ENCODE measurements around the gene TRMT11.
"Not testable (repeated sequence)": the region's sequence is repeated elsewhere in the genome, so short reads cannot be mapped to it uniquely, and the experiment has no call there.

TRMT11 gene

DNA sequence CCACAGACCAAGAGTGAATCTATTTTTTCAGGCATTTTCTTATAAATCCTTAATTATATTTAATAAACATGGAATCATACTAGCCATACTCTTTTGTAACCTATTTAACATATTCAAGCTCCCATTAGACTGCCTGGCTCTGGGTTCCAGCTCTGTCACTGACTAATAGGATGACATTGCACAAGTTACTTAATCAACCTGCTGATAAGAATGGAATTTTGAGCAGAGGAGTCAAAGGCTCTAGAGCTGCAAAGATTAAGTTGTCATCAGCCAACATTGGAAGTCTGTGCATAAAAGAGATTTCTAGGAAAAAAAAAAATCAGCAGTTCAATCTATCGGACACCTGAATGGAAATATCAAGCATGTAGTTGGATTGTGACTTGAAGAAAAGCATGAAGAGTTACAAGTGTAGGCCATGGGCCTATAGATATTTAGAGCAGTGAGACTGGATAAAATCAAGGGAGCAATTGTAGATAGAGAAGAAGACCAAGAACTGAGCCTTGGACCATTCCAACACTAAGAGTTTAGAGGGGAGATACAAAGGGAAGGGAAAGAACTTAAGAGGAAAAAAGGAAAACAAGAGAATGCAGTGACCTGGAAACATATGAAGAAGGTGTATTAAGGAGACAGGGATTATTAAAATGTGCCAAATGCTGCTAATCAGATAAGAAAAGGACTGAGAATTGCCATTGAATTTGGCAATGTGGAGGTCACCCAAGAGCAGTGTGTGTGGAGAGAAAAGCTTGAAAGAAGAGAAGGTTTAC lies 40.8 kb upstream of the TRMT11 start:
- H3K27ac ChIP-seq: peak overlapping the region; percentile 27
- H3K4me2 ChIP-seq (ENCODE audit: low read length): no peak overlapping the region
- no peaks in the 10 kb centered on the region for H3K27me3 ChIP-seq (ENCODE audit: control insufficient read depth, insufficient read depth, low read length)
- no peak overlapping the region for H3K9ac ChIP-seq
- H3K4me3 ChIP-seq (ENCODE audit: low read depth, low read length): no peak overlapping the region
- peak overlapping the region; percentile 51 for H2AFZ ChIP-seq
- TF ChIP-seq, protein P1, sequence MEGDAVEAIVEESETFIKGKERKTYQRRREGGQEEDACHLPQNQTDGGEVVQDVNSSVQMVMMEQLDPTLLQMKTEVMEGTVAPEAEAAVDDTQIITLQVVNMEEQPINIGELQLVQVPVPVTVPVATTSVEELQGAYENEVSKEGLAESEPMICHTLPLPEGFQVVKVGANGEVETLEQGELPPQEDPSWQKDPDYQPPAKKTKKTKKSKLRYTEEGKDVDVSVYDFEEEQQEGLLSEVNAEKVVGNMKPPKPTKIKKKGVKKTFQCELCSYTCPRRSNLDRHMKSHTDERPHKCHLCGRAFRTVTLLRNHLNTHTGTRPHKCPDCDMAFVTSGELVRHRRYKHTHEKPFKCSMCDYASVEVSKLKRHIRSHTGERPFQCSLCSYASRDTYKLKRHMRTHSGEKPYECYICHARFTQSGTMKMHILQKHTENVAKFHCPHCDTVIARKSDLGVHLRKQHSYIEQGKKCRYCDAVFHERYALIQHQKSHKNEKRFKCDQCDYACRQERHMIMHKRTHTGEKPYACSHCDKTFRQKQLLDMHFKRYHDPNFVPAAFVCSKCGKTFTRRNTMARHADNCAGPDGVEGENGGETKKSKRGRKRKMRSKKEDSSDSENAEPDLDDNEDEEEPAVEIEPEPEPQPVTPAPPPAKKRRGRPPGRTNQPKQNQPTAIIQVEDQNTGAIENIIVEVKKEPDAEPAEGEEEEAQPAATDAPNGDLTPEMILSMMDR (IDR thresholded peaks at IDR 0.05): no peak
- H3K9me3 ChIP-seq (ENCODE audit: control insufficient read depth, low read length): no peaks in the 10 kb centered on the region
- H3K79me2 ChIP-seq: no peaks in the 10 kb centered on the region
- H3K4me1 ChIP-seq: no peaks in the 10 kb centered on the region
- no peaks in the 10 kb centered on the region for H3K36me3 ChIP-seq (ENCODE audit: control insufficient read depth, insufficient read depth, low read length)

DNA sequence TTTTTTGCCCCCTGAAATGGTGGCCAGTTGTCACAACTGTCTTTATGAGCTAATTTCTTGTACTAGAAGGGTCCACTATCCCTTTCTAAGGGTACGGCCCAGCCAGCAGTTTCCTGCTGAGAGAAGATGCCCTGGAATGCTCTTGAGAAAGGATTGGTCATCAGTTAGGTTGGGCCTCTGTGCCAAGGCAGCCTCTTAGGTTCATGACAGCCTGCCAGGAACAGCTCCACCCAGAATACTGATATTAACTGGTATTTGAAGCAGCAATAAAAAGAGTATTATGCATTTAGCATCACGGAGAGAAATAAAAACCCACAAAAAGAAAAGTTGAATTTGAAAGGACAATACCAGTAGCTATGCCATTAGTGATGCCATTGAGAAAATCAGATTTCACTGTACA lies 38.7 kb upstream of the TRMT11 start:
- Histone ChIP-seq H3K27me3 (ENCODE audit: control insufficient read depth, insufficient read depth, low read length) (no peaks in the 10 kb centered on the region), H3K4me2 (ENCODE audit: low read length) (no peak overlapping the region), H3K4me1 (no peaks in the 10 kb centered on the region), H3K27ac (no peak overlapping the region), H3K79me2 (no peaks in the 10 kb centered on the region), H3K36me3 (ENCODE audit: control insufficient read depth, insufficient read depth, low read length) (no peaks in the 10 kb centered on the region), H2AFZ (no peak overlapping the region), H3K9ac (no peak overlapping the region), H3K4me3 (ENCODE audit: low read depth, low read length) (no peak overlapping the region), H3K9me3 (ENCODE audit: control insufficient read depth, low read length) (no peaks in the 10 kb centered on the region)
- TF ChIP-seq, protein P1 (IDR thresholded peaks at IDR 0.05): no peak

DNA sequence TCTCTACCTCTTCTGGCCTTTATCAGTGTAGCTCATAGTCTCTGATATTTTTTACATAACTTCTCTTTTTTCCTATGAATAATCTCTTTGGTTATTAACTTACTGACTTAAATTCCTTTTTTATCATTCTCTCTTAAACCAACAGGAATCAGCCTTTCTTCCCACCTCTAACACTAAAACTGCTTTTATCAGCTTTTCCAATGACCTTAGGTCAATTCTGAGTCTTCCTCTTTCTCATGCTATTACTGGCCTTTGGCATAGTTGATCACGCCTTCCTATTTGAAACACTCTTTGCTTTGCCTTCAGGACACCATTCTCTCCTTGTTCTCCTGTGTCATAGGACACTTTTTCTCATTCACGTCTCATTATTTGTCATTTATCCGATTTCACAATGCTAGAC lies 37.9 kb upstream of the TRMT11 start:
- Histone ChIP-seq H3K9ac (no peak overlapping the region), H3K27me3 (ENCODE audit: control insufficient read depth, insufficient read depth, low read length) (no peaks in the 10 kb centered on the region), H3K4me3 (ENCODE audit: low read depth, low read length) (no peak overlapping the region), H3K9me3 (ENCODE audit: control insufficient read depth, low read length) (no peaks in the 10 kb centered on the region), H2AFZ (no peak overlapping the region), H3K27ac (no peak overlapping the region), H3K79me2 (no peaks in the 10 kb centered on the region), H3K4me1 (no peaks in the 10 kb centered on the region), H3K36me3 (ENCODE audit: control insufficient read depth, insufficient read depth, low read length) (no peaks in the 10 kb centered on the region), H3K4me2 (ENCODE audit: low read length) (no peak overlapping the region)
- TF ChIP-seq, protein P1 (IDR thresholded peaks at IDR 0.05): no peak

DNA sequence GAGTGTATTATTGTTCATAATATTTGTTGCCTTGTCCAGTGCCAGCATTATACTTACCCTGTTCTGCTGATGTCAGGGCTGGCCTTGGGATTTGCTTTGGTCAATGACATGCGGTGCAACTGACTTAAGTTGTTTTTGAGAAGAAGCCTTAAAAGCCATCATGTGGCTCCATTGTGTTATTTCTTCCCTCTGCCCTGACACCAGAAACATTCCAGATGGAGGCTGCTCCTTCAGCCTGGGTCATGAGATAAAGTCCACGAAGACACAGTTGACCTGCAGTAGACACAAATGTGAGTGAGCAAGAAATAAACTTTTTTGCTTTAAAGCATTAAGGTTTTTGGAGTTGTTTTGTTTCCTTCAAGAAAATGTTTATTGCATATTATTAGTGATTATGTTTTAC lies 37.3 kb upstream of the TRMT11 start:
- H3K36me3 ChIP-seq (ENCODE audit: control insufficient read depth, insufficient read depth, low read length): no peaks in the 10 kb centered on the region
- no peak overlapping the region for H2AFZ ChIP-seq
- TF ChIP-seq, protein P1 (IDR thresholded peaks at IDR 0.05): no peak
- H3K9ac ChIP-seq: no peak overlapping the region
- no peaks in the 10 kb centered on the region for H3K27me3 ChIP-seq (ENCODE audit: control insufficient read depth, insufficient read depth, low read length)
- H3K4me2 ChIP-seq (ENCODE audit: low read length): no peak overlapping the region
- H3K9me3 ChIP-seq (ENCODE audit: control insufficient read depth, low read length): no peaks in the 10 kb centered on the region
- H3K79me2 ChIP-seq: no peaks in the 10 kb centered on the region
- H3K27ac ChIP-seq: no peak overlapping the region
- H3K4me1 ChIP-seq: no peaks in the 10 kb centered on the region
- no peak overlapping the region for H3K4me3 ChIP-seq (ENCODE audit: low read depth, low read length)

DNA sequence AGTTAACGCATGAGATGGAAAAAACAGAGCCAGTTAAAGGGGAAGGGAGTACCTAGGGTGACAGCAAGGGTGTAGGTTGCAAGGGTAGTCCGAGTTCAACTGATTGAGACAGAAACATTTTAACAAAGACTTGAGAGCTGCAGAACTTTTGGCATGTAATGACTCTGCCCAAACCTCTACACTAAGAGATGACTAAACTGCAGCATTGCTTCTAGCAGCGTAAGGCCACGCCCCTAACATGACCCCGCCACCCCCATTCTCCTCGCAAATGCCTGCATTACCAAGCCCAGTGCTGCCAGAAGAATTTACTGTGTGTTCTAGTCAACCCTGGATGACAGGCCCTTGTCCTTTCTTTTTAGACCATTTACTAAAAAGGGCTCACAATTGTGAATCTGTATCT lies 36.0 kb upstream of the TRMT11 start:
- Histone ChIP-seq H3K9ac (no peak overlapping the region), H3K4me2 (ENCODE audit: low read length) (no peak overlapping the region), H3K4me3 (ENCODE audit: low read depth, low read length) (no peak overlapping the region), H2AFZ (no peak overlapping the region), H3K27me3 (ENCODE audit: control insufficient read depth, insufficient read depth, low read length) (no peaks in the 10 kb centered on the region), H3K4me1 (no peaks in the 10 kb centered on the region), H3K36me3 (ENCODE audit: control insufficient read depth, insufficient read depth, low read length) (no peaks in the 10 kb centered on the region), H3K79me2 (no peaks in the 10 kb centered on the region), H3K9me3 (ENCODE audit: control insufficient read depth, low read length) (no peaks in the 10 kb centered on the region), H3K27ac (no peak overlapping the region)
- TF ChIP-seq, protein P1 (IDR thresholded peaks at IDR 0.05): no peak

DNA sequence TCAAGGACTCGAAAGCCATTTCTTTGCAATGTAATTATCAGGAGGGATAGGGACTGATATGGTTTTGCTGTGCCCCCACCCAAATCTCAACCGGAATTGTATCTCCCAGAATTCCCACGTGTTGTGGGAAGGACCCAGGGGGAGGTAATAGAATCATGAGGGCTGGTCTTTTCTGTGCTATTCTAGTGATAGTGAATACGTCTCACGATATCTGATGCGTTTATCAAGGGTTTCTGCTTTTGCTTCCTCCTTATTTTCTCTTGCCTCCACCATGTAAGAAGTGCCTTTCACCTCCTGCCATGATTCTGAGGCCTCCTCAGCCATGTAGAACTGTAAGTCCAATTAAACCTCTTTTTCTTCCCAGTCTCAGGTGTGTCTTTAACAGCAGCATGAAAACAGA lies 35.6 kb upstream of the TRMT11 start:
- H3K36me3 ChIP-seq (ENCODE audit: control insufficient read depth, insufficient read depth, low read length); H3K27ac ChIP-seq; H3K79me2 ChIP-seq: not testable (repeated sequence)

More for the DNA sequence above, 35.6 kb upstream of the TRMT11 start:
- H3K4me1 ChIP-seq; H3K4me3 ChIP-seq (ENCODE audit: low read depth, low read length); H3K27me3 ChIP-seq (ENCODE audit: control insufficient read depth, insufficient read depth, low read length); H3K9me3 ChIP-seq (ENCODE audit: control insufficient read depth, low read length); H2AFZ ChIP-seq; H3K4me2 ChIP-seq (ENCODE audit: low read length); H3K9ac ChIP-seq: not testable (repeated sequence)

Data from parathyroid adenoma (tissue), 2 donors.